Muscle layer of duodenum (tissue), 2 donors: ENCODE measurements around the gene STARD6.
"Not testable (repeated sequence)": the region's sequence is repeated elsewhere in the genome, so short reads cannot be mapped to it uniquely, and the experiment has no call there.

ENCODE experiments used
- H3K27ac ChIP-seq: one replicate; pipeline ENCODE4 v1.7.0; 2013; ENCODE audit warnings: mild to moderate bottlenecking, low read length
- H3K27me3 ChIP-seq: one replicate; pipeline ENCODE4 v1.7.0; 2013; ENCODE audit warnings: low read depth, mild to moderate bottlenecking, control low read depth, low read length
- H3K36me3 ChIP-seq, 2 donors: one replicate each; pipeline ENCODE4 v1.7.0; 2013; ENCODE audit warnings: low read length in 2 of 2, control low read depth in 1 of 2, mild to moderate bottlenecking in 1 of 2; ENCODE audit not compliant: insufficient read depth in 2 of 2, control insufficient read depth in 1 of 2
- H3K4me1 ChIP-seq, 2 donors: one replicate each; pipeline ENCODE4 v1.7.0; 2013; ENCODE audit warnings: low read length in 2 of 2, mild to moderate bottlenecking in 2 of 2, control low read depth in 1 of 2, moderate library complexity in 1 of 2; ENCODE audit not compliant: insufficient read depth in 2 of 2, control insufficient read depth in 1 of 2
- H3K4me3 ChIP-seq, 2 donors: one replicate each; pipeline ENCODE4 v1.7.0; 2013; ENCODE audit warnings: low read length in 2 of 2, low read depth in 1 of 2, mild to moderate bottlenecking in 1 of 2
- H3K9me3 ChIP-seq, 2 donors: one replicate each; pipeline ENCODE4 v1.7.0; 2013; ENCODE audit warnings: low read length in 2 of 2, control low read depth in 1 of 2, mild to moderate bottlenecking in 1 of 2; ENCODE audit not compliant: control insufficient read depth in 1 of 2
- donor health status: healthy.

The STARD6 gene

DNA sequence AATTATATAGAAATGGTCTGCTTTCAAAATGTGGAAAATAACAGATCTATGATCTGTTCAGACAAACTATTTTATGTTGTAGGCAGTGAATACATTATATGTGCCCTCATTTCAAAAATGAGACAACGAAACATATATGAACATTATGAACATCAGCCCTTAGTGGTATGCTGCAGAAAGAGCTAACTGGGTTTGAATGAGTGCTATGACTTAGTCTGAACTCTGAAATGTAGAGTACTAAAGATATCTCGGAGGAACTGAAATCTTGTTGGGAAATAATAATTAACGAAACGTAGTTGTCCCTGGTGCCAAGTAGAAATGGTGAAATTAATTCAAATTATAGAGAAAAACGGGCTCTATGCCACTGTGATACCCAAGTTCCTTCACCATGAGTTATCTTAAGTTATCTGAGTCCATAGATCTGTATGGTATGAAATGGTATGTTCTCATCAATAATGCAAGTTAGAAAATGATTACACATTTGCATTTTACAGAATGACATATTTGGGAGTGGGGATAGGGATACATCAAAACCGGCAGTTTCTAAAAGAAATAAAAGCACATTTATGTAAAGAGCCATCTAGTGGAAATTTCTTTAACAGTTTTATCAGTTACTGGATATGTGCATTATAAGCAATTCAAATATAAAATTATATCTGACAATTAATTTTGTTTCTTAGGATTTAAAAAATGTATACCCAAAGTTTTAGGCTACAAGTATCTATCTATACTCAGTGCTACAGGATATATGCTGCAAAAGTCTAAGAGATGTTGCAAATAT lies 26.7 kb downstream of the STARD6 start:
- H3K27ac ChIP-seq: no peak overlapping the region
- H3K9me3 ChIP-seq: no peaks in the 10 kb centered on the region
- no peaks in the 10 kb centered on the region for H3K4me1 ChIP-seq
- no peak overlapping the region for H3K4me3 ChIP-seq
- H3K36me3 ChIP-seq: no peaks in the 10 kb centered on the region
- no peaks in the 10 kb centered on the region for H3K27me3 ChIP-seq

DNA sequence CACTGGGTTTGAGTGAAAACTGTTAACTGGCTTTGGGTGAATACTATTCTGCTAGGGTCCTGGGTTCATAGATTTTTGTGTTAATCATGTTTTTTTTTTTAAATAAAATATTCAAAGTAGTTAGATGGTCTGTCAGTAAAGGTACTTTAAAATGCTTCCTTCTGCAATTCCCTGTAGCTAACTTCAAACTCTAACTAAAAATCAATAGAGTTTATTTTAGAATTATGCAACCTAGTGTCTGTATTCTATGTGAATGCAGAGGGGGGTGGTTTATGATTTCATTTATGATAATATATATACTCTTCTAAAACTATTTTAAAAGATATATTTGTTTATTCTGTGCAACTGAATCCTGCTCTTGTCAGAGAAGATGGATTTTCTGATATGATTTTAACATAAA lies 27.9 kb downstream of the STARD6 start:
- Histone ChIP-seq H3K9me3 (no peaks in the 10 kb centered on the region), H3K36me3 (no peaks in the 10 kb centered on the region), H3K4me1 (no peaks in the 10 kb centered on the region), H3K4me3 (no peak overlapping the region), H3K27me3 (no peaks in the 10 kb centered on the region), H3K27ac (no peak overlapping the region)

GRCh38 chr18:54327818-54328217 lies 29.8 kb downstream of the STARD6 start:
- H3K4me3 ChIP-seq: no peak overlapping the region
- H3K9me3 ChIP-seq: no peaks in the 10 kb centered on the region
- H3K27me3 ChIP-seq: no peaks in the 10 kb centered on the region
- H3K4me1 ChIP-seq: no peaks in the 10 kb centered on the region
- no peaks in the 10 kb centered on the region for H3K36me3 ChIP-seq
- H3K27ac ChIP-seq: no peak overlapping the region

DNA sequence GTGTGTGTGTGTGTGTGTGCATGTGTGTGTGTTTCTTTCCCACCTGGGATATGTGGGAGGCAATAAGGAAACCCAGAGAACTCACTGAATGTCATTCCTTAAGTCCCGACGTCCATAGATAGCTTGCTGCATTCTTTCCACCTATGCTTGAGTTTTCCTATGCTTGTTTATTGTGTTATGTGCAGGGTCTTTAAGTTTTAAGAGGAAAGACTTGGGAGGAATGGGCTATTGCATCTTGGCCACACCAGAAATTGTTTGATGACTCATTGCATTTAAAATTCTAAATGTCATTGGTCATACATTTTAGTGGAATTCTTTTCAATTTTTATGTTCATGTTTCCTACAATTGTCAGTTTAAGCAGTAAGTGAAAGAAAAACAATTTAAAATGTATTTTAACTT lies 33.7 kb downstream of the STARD6 start:
- no peak overlapping the region for H3K27ac ChIP-seq
- H3K9me3 ChIP-seq: no peaks in the 10 kb centered on the region
- no peaks in the 10 kb centered on the region for H3K27me3 ChIP-seq
- H3K4me3 ChIP-seq: no peak overlapping the region
- H3K36me3 ChIP-seq: no peaks in the 10 kb centered on the region
- H3K4me1 ChIP-seq: no peaks in the 10 kb centered on the region

DNA sequence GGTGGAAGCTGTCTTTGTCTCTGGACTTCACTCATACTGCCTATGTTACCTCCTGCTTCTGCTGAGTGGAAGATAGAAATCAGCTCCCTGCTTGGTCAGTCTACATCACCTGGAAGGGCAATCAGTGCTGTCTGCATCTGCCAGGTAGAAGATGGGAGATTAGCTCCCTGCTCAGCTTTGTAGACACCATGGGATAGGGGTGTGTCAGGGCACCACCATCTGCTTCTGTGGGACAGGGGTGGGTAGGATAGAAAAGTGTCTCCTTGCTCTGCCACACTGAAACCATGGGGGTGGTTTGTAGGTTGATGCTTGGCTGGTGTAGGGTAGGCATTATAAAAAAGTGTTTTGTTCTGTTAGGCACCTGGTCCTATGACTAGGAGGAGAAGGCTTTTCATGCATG lies 34.1 kb downstream of the STARD6 start:
- Histone ChIP-seq H3K4me3 (no peak overlapping the region), H3K27ac (no peak overlapping the region), H3K36me3 (no peaks in the 10 kb centered on the region), H3K9me3 (no peaks in the 10 kb centered on the region), H3K27me3 (no peaks in the 10 kb centered on the region), H3K4me1 (no peaks in the 10 kb centered on the region)

DNA sequence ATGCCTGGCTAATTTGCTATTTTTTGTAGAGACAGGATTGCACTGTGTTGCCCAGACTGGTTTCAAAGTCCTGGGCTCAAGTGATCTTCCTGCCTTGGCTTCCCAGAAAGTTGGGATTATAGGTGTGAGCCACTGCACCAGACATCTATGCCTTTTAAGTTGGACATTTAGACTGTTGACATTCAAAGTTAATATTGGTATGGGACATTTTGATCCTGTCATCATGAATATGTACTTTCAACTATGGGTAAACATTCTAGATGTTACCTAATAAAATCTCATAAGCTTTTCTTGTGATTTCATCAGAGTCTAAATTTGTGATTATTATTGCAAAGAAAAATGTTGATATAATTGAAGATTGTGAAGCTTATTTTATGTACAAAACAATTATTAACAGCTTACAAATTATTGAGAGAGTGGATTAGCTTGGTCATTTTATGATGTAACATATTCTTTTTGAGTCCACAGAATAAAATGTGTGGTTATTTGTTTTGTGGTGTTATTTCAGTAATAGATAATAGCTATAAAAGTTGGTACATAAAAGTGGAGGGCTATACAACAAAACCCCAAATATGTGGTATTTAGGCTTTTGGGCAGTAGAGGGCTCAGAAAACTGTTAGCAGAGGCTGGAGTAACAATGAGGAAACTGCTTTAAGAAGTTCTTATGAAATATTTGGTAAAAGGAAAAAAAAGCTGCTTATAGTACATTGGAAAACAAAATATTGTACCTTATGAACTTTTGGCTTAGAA lies 41.4 kb downstream of the STARD6 start:
- Histone ChIP-seq H3K36me3 (no peaks in the 10 kb centered on the region), H3K4me1 (no peaks in the 10 kb centered on the region), H3K9me3 (no peaks in the 10 kb centered on the region), H3K4me3 (no peak overlapping the region), H3K27me3 (no peaks in the 10 kb centered on the region), H3K27ac (no peak overlapping the region)

- not testable (repeated sequence) for H3K4me3 ChIP-seq, H3K9me3 ChIP-seq, H3K27me3 ChIP-seq, H3K27ac ChIP-seq, H3K4me1 ChIP-seq, H3K36me3 ChIP-seq
Measured at GRCh38 chr18:54309564-54309963, 48.1 kb downstream of the STARD6 start.

- Histone ChIP-seq H3K36me3 (no peaks in the 10 kb centered on the region), H3K27ac (no peak overlapping the region), H3K27me3 (no peaks in the 10 kb centered on the region), H3K4me1 (no peaks in the 10 kb centered on the region), H3K4me3 (no peak overlapping the region), H3K9me3 (peaks cover 0 to 8% of the 10 kb centered on the region in 2 donors)
Measured at GRCh38 chr18:54303408-54303807, 54.2 kb downstream of the STARD6 start.

- not testable (repeated sequence) for H3K27ac ChIP-seq, H3K4me1 ChIP-seq, H3K27me3 ChIP-seq, H3K9me3 ChIP-seq, H3K4me3 ChIP-seq
- peaks cover 0 to 18% of the 10 kb centered on the region in 2 donors for H3K36me3 ChIP-seq
Measured at GRCh38 chr18:54298991-54299390, 58.7 kb downstream of the STARD6 start.

DNA sequence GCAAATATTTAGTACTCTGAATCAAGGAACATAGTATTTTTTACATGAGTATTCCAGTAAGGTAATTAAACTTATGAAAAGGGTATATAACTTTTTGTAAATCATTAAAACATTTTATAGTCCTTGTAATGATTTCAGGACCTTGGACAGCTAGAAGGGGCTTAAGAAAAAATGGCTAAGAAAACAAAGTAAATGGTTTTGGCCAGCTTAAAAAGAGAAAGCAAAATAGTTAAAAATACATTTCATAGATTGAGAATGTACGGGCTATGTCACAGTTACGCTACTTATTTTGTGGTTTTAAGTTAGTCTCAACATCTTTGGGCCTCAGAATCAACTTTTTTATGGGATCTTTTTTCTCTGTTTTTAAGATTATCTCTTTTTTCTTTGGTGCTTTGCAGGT lies 61.6 kb downstream of the STARD6 start:
- Histone ChIP-seq H3K4me3 (no peak overlapping the region), H3K36me3 (peaks cover 7 to 28% of the 10 kb centered on the region in 2 donors), H3K27me3 (no peaks in the 10 kb centered on the region), H3K9me3 (peaks cover 0 to 6% of the 10 kb centered on the region in 2 donors), H3K27ac (no peak overlapping the region), H3K4me1 (no peaks in the 10 kb centered on the region)

DNA sequence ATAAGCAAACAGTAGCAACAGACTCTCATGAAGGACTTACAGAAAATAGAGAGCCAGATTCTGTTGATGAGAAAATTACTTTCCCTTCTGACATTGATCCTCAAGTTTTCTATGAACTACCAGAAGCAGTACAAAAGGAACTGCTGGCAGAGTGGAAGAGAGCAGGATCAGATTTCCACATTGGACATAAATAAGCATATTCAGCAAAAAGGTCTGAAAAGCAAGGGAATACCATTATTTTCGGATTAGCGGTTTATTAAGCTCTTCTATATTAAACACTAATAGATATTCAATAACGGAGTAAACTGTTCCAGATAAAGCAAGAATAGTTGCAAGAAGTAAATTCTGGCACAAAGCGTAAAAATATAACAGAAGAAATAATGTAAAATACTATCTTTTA lies 63.4 kb downstream of the STARD6 start:
- Histone ChIP-seq H3K27me3 (no peaks in the 10 kb centered on the region), H3K36me3 (peaks cover 7 to 35% of the 10 kb centered on the region in 2 donors), H3K27ac (no peak overlapping the region), H3K4me3 (no peak overlapping the region), H3K9me3 (peaks cover 0 to under 1% of the 10 kb centered on the region in 2 donors), H3K4me1 (no peaks in the 10 kb centered on the region)
